ENCODE data around the gene FZD10. TPM values are rescaled to one million over a fixed set of nuclear protein-coding genes. Genes with fewer than 3 reads are reported as not detected.

The FZD10 gene
- total RNA-seq, 3 donors from 2014 or later = 0.14 to 0.48 (median 0.35) TPM

DNA sequence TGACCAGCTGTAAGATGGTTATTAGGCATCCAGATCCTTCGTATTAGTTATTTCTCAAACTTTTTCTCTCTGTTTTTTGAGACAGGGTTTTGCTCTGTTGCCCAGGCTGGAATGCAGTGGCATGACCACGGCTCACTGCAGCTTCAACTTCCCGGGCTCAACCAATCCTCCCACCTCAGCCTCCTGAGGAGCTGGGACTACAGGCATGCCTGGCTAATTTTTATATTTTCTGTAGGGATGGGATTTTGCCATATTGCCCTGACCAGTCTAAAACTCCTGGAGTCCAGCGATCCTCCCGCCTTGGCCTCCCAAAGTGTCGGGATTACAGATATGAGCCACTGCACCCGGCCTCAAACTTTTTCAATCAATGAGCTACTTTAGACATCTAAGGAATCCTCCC is 33.1 kb downstream of the FZD10 start:
- no peak overlapping the region for H3K4me3 ChIP-seq
- DNase-seq (no peak), ATAC-seq (no peak)
- no peak for TF ChIP-seq CTCF (IDR thresholded peaks at IDR 0.05)
- H3K36me3 ChIP-seq (ENCODE audit: low read depth) = no peaks in the 10 kb centered on the region
- H3K4me1 ChIP-seq (ENCODE audit: low read depth) = no peaks in the 10 kb centered on the region
- no peaks in the 10 kb centered on the region for H3K9me3 ChIP-seq
- intact Hi-C loops (cut with DNase I, micrococcal nuclease) = no loop called here

DNA sequence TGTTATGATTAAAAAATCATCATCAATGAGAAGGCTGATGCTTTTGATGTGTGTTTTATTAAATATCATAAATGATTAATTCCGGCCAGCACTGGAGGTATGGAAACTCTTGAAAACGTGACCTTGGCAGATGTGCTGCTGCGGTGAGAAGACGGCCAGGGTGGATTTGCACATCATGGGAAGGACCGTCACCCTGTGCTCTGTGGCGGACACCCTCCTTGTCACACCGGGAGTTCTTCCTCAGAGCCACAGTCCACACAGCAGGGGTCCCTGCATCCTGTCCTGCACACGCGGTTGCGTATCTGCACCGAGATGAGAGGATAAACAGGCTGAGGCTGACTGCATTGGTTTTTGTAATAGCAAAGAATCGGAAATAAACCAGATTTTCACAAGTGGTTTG is 33.5 kb downstream of the FZD10 start:
- intact Hi-C loops (cut with DNase I, micrococcal nuclease) = no loop called here
- no peaks in the 10 kb centered on the region for H3K4me1 ChIP-seq (ENCODE audit: low read depth)
- H3K4me3 ChIP-seq = no peak overlapping the region
- ATAC-seq = no peak
- H3K9me3 ChIP-seq = no peaks in the 10 kb centered on the region
- DNase-seq = no peak
- no peak for TF ChIP-seq CTCF (IDR thresholded peaks at IDR 0.05)
- H3K36me3 ChIP-seq (ENCODE audit: low read depth) = no peaks in the 10 kb centered on the region

DNA sequence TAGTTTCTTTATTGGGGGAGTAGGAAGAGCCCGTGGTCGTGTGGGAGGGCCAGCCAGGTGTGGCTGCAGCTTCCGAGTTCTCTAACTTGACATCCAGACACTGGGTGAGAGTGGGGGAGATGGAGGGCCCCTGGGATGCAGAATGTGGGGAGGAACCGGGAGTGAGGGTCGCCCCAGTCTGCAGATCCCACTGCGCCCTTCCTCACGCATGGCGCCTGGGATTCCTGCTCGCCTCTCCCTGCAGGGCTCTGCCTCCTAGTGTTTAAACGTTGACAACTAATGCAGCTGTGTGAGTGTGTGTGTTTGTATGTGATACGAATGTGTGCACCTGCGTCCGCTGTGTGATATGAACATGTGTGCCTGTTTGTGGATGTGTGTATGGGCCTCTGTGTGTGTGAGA is 34.6 kb downstream of the FZD10 start:
- intact Hi-C loops (cut with DNase I, micrococcal nuclease) = no loop called here
- Histone ChIP-seq H3K4me1 (ENCODE audit: low read depth) (no peaks in the 10 kb centered on the region), H3K36me3 (ENCODE audit: low read depth) (no peaks in the 10 kb centered on the region), H3K4me3 (no peak overlapping the region), H3K9me3 (no peaks in the 10 kb centered on the region)
- DNase-seq (no peak), ATAC-seq (no peak)
- TF ChIP-seq CTCF (IDR thresholded peaks at IDR 0.05) = no peak

DNA sequence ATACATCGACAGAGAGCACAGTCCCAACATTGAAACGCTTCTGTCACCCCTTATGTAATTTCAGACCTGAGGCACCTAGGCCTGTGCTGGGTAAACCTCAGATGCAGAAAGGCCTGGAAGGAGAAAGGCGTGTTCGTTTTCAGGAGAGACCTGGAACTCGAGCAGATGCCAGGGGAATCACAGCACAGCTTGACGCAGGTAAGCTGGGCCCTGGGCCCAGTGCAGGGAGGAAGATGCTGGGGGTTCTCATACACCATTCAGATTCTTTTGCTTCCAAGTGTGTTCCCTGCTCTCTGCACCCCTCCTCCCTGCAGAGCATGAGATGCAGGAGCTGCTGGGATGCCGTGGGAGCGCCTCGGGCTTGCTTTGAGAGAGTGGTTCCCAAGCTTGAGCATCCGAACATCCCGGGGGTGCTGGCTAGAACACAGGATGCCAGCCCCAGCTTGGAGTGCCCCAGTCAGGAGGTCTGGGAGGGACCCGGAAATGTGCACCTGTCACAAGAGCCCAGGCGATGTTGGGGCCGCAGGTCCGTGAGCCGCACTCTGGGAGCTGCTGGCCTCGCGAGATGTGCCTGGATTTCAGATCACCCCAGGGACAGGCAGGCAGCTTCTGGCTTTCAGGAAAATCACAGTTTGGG is 35.9 kb downstream of the FZD10 start:
- no peak for ATAC-seq
- H3K9me3 ChIP-seq = no peaks in the 10 kb centered on the region
- intact Hi-C loops (cut with DNase I, micrococcal nuclease) = no loop called here
- H3K4me3 ChIP-seq = no peak overlapping the region
- no peaks in the 10 kb centered on the region for H3K4me1 ChIP-seq (ENCODE audit: low read depth)
- no peaks in the 10 kb centered on the region for H3K36me3 ChIP-seq (ENCODE audit: low read depth)
- DNase-seq = no peak
- TF ChIP-seq CTCF (IDR thresholded peaks at IDR 0.05) = no peak

DNA sequence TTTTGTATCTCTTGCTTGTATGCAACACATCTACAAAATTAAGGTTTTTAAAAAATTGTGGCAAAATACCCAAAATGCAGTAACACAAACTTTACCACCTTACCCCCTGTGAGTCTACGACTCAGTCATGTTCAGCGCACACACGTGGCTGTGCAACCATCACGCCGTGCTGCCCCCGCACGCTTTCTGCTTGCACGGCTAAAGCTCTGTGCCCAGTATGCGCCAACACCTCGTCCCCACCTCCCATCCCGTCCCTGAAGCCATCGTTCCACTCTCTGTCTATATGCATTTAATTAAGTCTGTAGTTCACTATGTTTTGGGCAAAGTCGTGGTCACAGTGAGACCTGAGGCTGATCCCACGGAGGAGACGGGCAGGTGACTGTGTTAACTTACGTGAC is 36.4 kb downstream of the FZD10 start:
- no peak for DNase-seq
- intact Hi-C loops (cut with DNase I, micrococcal nuclease) = no loop called here

More for the DNA sequence above, 36.4 kb downstream of the FZD10 start:
- Histone ChIP-seq H3K9me3 (no peaks in the 10 kb centered on the region), H3K36me3 (ENCODE audit: low read depth) (no peaks in the 10 kb centered on the region), H3K4me1 (ENCODE audit: low read depth) (no peaks in the 10 kb centered on the region), H3K4me3 (no peak overlapping the region)
- no peak for ATAC-seq
- no peak for TF ChIP-seq CTCF (IDR thresholded peaks at IDR 0.05)
